ENCODE measurements around the gene GGA2.
"Not testable (repeated sequence)": the region's sequence is repeated elsewhere in the genome, so short reads cannot be mapped to it uniquely, and the experiment has no call there.

GGA2 gene
- total RNA-seq: 207 to 368 reads per million in 2 donors

GRCh38 chr16:23510164-23510914 lies at the start of gene GGA2:
Gene GGA2, minus strand, starts transcription at chr16:23510494. Its CDS starts 83 bp downstream, at chr16:23510411.
- peak; percentile 74 for DNase-seq

- DNase-seq: no peak
Measured at GRCh38 chr16:23557779-23558702, 47.7 kb upstream of the GGA2 start.

- DNase-seq: peak; percentile 96
Measured at GRCh38 chr16:23556881-23557778, 46.8 kb upstream of the GGA2 start, which contains the start of the genes EARS2 and UBFD1. Gene EARS2, minus strand, starts transcription at chr16:23557350. Its CDS starts 7 bp downstream, at chr16:23557343. Gene UBFD1, plus strand, starts transcription at chr16:23557727. Its CDS starts 16 bp downstream, at chr16:23557743.

GRCh38 chr16:23554536-23554935 lies 44.2 kb upstream of the GGA2 start:
- DNase-seq: no peak

GRCh38 chr16:23552161-23552560 lies 41.9 kb upstream of the GGA2 start:
- no peak for DNase-seq

- no peak for DNase-seq
Measured at GRCh38 chr16:23549938-23550337, 39.6 kb upstream of the GGA2 start.

- no peak for DNase-seq
Measured at GRCh38 chr16:23544436-23544835, 34.1 kb upstream of the GGA2 start.

- DNase-seq: not testable (repeated sequence)
Measured at GRCh38 chr16:23540817-23541178, 30.5 kb upstream of the GGA2 start.

- no peak for DNase-seq
Measured at GRCh38 chr16:23539984-23540816, 29.9 kb upstream of the GGA2 start.

GRCh38 chr16:23538919-23539278 lies 28.6 kb upstream of the GGA2 start:
- DNase-seq: no peak

GRCh38 chr16:23537390-23537789 lies 27.1 kb upstream of the GGA2 start:
- no peak for DNase-seq

- no peak for DNase-seq
Measured at GRCh38 chr16:23535901-23536300, 25.6 kb upstream of the GGA2 start.

- no peak for DNase-seq
Measured at GRCh38 chr16:23534868-23535860, 24.9 kb upstream of the GGA2 start.

- DNase-seq: no peak
Measured at GRCh38 chr16:23532448-23532847, 22.2 kb upstream of the GGA2 start.

GRCh38 chr16:23530062-23530461 lies 19.8 kb upstream of the GGA2 start:
- DNase-seq: no peak

GRCh38 chr16:23528644-23529310 lies 18.5 kb upstream of the GGA2 start:
- DNase-seq: no peak

- no peak for DNase-seq
Measured at GRCh38 chr16:23527961-23528643, 17.8 kb upstream of the GGA2 start.

GRCh38 chr16:23524886-23525285 lies 14.6 kb upstream of the GGA2 start:
- no peak for DNase-seq

- no peak for DNase-seq
Measured at GRCh38 chr16:23523876-23524385, 13.6 kb upstream of the GGA2 start.

All from activated gamma-delta T cell (primary cell).